Colonic mucosa (tissue), 4 donors: ENCODE measurements around the gene TMEM161B. TPM values are rescaled to one million over a fixed set of nuclear protein-coding genes. Genes with fewer than 3 reads are reported as not detected.

Experiments
- DNase-seq: peaks from one replicate; pipeline ENCODE4 v3.0.0-alpha.2; 2020
- H3K27ac ChIP-seq: fragments of 200-600 bp; one replicate; pipeline ENCODE4 v1.8.0; 2021
- H3K27me3 ChIP-seq: fragments of 200-600 bp; one replicate; pipeline ENCODE4 v1.8.0; 2021
- H3K36me3 ChIP-seq: fragments of 200-600 bp; one replicate; pipeline ENCODE4 v1.8.0; 2021
- H3K4me1 ChIP-seq: fragments of 200-600 bp; one replicate; pipeline ENCODE4 v1.8.0; 2021; ENCODE audit warnings: mild to moderate bottlenecking
- H3K4me3 ChIP-seq: fragments of 200-600 bp; one replicate; pipeline ENCODE4 v1.8.0; 2021
- H3K9ac ChIP-seq, 2 donors: one replicate each; pipeline ENCODE4 v1.7.0; 2013; ENCODE audit warnings: control low read depth in 2 of 2, low read depth in 2 of 2, low read length in 2 of 2
- H3K9me3 ChIP-seq: fragments of 200-600 bp; one replicate; pipeline ENCODE4 v1.8.0; 2021
- CTCF ChIP-seq: fragments of 200-600 bp; IDR thresholded peaks from one replicate; pipeline ENCODE4 v1.8.0; 2022; ENCODE audit warnings: antibody characterized with exemption, mild to moderate bottlenecking
- intact Hi-C: fragments of 100-400 bp; cut with DNase I; formaldehyde crosslinking; loops from one replicate; pipeline ENCODE4 v1.14.1; 2022
- total RNA-seq, 2 donors: library from RNA; stranded (reverse); fragmentation: NEBNext Ultra II Directional in 1 of 2; extraction: Animal tissue kit (Norgen Biotek cat#: 25700) in 1 of 2; gene quantifications; one replicate each; pipeline ENCODE4 v1.2.1, GENCODE V29; 2021
- donor health status: healthy.
- donor health status: DM: no; HTN: no; CAD: no.
- donor health status: DM: no; HTN: no; CAD: no.

TMEM161B gene
- total RNA-seq: 10 to 100 TPM; 18.6 to 20.8 TPM

- Histone ChIP-seq H3K27me3 (no peaks in the 10 kb centered on the region), H3K4me1 (no peaks in the 10 kb centered on the region), H3K36me3 (no peaks in the 10 kb centered on the region), H3K9me3 (no peaks in the 10 kb centered on the region), H3K4me3 (peak within 1 kb of the TSS; percentile 61), H3K27ac (peak within 1 kb of the TSS; percentile 72), H3K9ac (peak within 1 kb of the TSS; percentile 68 to 97)
- DNase-seq: peak; percentile 95
- TF ChIP-seq CTCF: no peak
- intact Hi-C loops: no loop called here
Measured at GRCh38 chr5:88268385-88269184, at the start of gene TMEM161B. TMEM161B (minus strand) TSS chr5:88268845; CDS start chr5:88268723, 122 bp downstream.

- no peak overlapping the region for H3K27ac ChIP-seq
- H3K9ac ChIP-seq: no peak overlapping the region
- no peak for DNase-seq
- no peaks in the 10 kb centered on the region for H3K27me3 ChIP-seq
- H3K36me3 ChIP-seq: no peaks in the 10 kb centered on the region
- intact Hi-C loops: no loop called here
- no peak overlapping the region for H3K4me3 ChIP-seq
- no peaks in the 10 kb centered on the region for H3K9me3 ChIP-seq
- no peaks in the 10 kb centered on the region for H3K4me1 ChIP-seq
- no peak for TF ChIP-seq CTCF
Measured at GRCh38 chr5:88304356-88304755, 35.7 kb upstream of the TMEM161B start.

- no peak for DNase-seq
- H3K9ac ChIP-seq: no peak overlapping the region
- no peaks in the 10 kb centered on the region for H3K4me1 ChIP-seq
- no peaks in the 10 kb centered on the region for H3K9me3 ChIP-seq
- no peak overlapping the region for H3K27ac ChIP-seq
- H3K4me3 ChIP-seq: no peak overlapping the region
- no peak for TF ChIP-seq CTCF
- no peaks in the 10 kb centered on the region for H3K36me3 ChIP-seq
- intact Hi-C loops: no loop called here
- H3K27me3 ChIP-seq: no peaks in the 10 kb centered on the region
Measured at GRCh38 chr5:88298425-88298824, 29.8 kb upstream of the TMEM161B start.

- H3K36me3 ChIP-seq: peaks cover 4% of the 10 kb centered on the region
- no peak for DNase-seq
- H3K9me3 ChIP-seq: no peaks in the 10 kb centered on the region
- intact Hi-C loops: no loop called here
- no peaks in the 10 kb centered on the region for H3K4me1 ChIP-seq
- no peaks in the 10 kb centered on the region for H3K27me3 ChIP-seq
- H3K4me3 ChIP-seq: no peak overlapping the region
- no peak overlapping the region for H3K9ac ChIP-seq
- TF ChIP-seq CTCF: no peak
- no peak overlapping the region for H3K27ac ChIP-seq
Measured at GRCh38 chr5:88290801-88291200, 22.2 kb upstream of the TMEM161B start.

- H3K27ac ChIP-seq: no peak overlapping the region
- no peaks in the 10 kb centered on the region for H3K27me3 ChIP-seq
- no peak for DNase-seq
- H3K4me3 ChIP-seq: no peak overlapping the region
- TF ChIP-seq CTCF: no peak
- peaks cover 4% of the 10 kb centered on the region for H3K36me3 ChIP-seq
- intact Hi-C loops: no loop called here
- H3K4me1 ChIP-seq: no peaks in the 10 kb centered on the region
- H3K9me3 ChIP-seq: no peaks in the 10 kb centered on the region
- H3K9ac ChIP-seq: no peak overlapping the region
Measured at GRCh38 chr5:88288528-88289197, 20.0 kb upstream of the TMEM161B start.
